ENCODE results near the gene CD226. TPM values are rescaled to one million over a fixed set of nuclear protein-coding genes. Genes with fewer than 3 reads are reported as not detected.

The CD226 gene
- total and polyA plus RNA-seq, 12 donors: 0.13 to 3.9 (median 1.7) TPM; not detected in 1

DNA sequence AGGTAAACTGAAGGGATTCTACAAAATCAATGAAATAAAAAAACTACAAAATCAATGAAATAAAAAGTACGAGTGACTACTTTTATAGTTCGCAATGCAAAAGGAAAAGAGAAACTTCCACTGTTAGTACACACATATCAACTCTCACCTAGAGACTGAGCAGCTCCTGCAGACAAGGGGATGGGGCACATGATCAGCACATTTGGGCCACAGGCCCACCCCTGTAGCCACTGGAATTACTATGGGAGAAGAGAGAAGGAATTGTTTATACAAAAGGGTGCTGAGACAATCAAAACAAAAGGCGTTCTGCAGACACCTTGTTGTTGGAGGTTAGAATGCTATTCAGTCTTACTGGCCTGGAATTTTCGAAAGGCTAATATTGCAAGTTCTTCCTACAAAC lies 34.7 kb upstream of the CD226 start:
- no peaks in the 10 kb centered on the region for H3K36me3 ChIP-seq (replicated peaks in 1 of 2)
- peaks cover 0 to 1% (median 0%) of the 10 kb centered on the region in 3 donors for H3K9me3 ChIP-seq (replicated peaks in 1 of 3)
- WGBS, 4 donors: 93 to 97% (median 95%) methylated on average over 4 of the region's 4 CpGs

DNA sequence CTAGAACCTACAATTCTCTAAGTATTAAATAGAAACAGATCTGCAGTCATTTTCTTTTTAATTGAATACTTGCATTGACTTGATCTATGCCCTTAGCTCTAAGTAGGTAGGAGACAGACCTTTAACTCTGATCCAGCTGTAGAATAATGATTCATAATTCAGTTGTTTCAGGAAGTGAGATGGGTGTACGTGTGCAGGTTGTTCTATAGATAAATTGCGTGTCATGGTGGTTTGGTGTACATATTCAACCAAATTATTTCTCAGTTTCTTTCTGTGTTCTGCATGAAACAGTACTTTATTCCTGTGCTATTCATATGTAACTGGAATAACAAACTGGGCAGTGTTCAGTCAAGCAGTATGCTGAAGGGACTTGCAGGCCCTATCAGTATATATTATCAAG lies 34.3 kb upstream of the CD226 start:
- no peak overlapping the region for H3K27ac ChIP-seq
- TF ChIP-seq POLR2A (IDR thresholded peaks at IDR 0.05) (no peak), CTCF (IDR thresholded peaks at IDR 0.05) (no peak)
- H3K4me3 ChIP-seq: no peak overlapping the region
- DNase-seq: no peak
- intact Hi-C loops (cut with DNase I): no loop called here
- peaks cover 0 to 5% of the 10 kb centered on the region in 2 donors for H3K4me1 ChIP-seq (replicated peaks in 1 of 2)
- H3K9me3 ChIP-seq (replicated peaks in 1 of 3): no peaks in the 10 kb centered on the region
- 75 to 87% (median 86%) methylated on average over 2 of the region's 2 CpGs for WGBS, 4 donors
- no peaks in the 10 kb centered on the region for H3K36me3 ChIP-seq (replicated peaks in 1 of 2)
- H3K27me3 ChIP-seq: no peaks in the 10 kb centered on the region

More for the DNA sequence above, 34.7 kb upstream of the CD226 start:
- Histone ChIP-seq H3K4me1 (replicated peaks in 1 of 2) (peaks cover 0 to 5% of the 10 kb centered on the region in 2 donors), H3K27ac (no peak overlapping the region), H3K4me3 (no peak overlapping the region), H3K27me3 (no peaks in the 10 kb centered on the region)
- no peak for TF ChIP-seq CTCF (IDR thresholded peaks at IDR 0.05)
- no peak for TF ChIP-seq POLR2A (IDR thresholded peaks at IDR 0.05)
- DNase-seq: no peak
- intact Hi-C loops (cut with DNase I): no loop called here

DNA sequence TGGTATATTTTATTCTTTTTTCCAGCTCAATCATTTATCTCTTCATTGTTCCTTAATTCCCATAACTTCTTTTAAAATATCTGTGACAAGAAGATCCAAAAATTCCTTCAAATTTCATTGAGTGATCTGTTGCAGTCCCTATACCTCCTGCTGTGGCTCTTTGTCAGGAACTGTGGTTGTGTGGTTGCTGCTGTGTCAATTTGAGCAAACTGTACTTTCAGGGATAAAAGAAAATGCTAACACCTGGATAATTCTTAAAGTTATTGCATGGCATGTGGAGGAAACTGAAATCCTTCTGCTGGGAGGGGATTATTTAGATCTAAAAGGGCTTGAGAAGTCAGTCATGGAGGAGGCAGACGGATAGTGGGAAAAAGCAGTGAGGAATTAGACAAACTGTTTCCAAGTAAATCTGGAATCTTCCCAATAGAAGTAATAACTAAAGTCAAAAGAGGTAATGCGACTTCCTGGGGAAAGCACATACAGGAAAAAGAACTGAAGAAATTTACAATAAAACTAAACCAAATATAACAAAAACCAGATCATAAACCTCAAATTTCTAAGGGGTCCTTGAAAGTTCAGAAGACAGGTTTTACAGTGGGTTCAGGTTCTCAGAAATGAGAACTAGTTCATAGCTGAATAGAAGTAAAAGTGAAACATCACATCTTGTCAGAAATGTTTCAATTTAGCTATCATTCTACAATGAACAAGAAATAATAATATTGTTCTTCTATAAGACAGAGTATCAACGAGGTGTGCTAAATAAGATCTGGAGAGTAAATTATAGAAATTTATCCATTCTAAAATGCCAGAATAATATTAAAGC lies 33.5 kb upstream of the CD226 start:
- Histone ChIP-seq H3K27ac (no peak overlapping the region), H3K27me3 (no peaks in the 10 kb centered on the region), H3K4me1 (replicated peaks in 1 of 2) (peaks cover 0 to 5% of the 10 kb centered on the region in 2 donors), H3K36me3 (replicated peaks in 1 of 2) (no peaks in the 10 kb centered on the region), H3K4me3 (no peak overlapping the region), H3K9me3 (replicated peaks in 1 of 3) (no peaks in the 10 kb centered on the region)
- intact Hi-C loops (cut with DNase I): no loop called here
- WGBS, 4 donors: 73 to 86% (median 78%) methylated on average over 3 of the region's 3 CpGs
- TF ChIP-seq CTCF (IDR thresholded peaks at IDR 0.05) (no peak), POLR2A (IDR thresholded peaks at IDR 0.05) (no peak)
- DNase-seq: no peak

DNA sequence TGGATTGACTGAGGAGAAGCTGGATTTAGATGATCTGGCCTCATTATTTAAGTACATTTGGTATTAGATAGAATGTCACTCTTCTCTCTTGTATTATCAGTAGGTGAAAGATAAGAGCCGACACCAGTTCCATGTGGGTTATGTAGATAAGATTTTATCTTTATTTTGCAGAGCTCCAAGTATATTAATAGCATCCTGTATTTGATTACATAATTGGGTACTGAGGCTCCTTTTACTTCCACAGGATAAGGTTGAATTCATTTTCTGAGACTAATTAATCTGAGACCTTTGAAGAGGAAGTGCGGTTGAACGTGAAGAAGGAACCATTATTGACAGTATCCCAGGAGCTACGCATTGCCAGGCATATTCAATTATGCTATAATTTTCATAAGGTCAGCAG lies 32.8 kb upstream of the CD226 start:
- no peak overlapping the region for H3K27ac ChIP-seq
- intact Hi-C loops (cut with DNase I): no loop called here
- TF ChIP-seq CTCF (IDR thresholded peaks at IDR 0.05): no peak
- TF ChIP-seq POLR2A (IDR thresholded peaks at IDR 0.05): no peak
- H3K4me3 ChIP-seq: no peak overlapping the region
- H3K36me3 ChIP-seq (replicated peaks in 1 of 2): no peaks in the 10 kb centered on the region
- H3K9me3 ChIP-seq (replicated peaks in 1 of 3): no peaks in the 10 kb centered on the region
- WGBS, 4 donors: 53 to 61% (median 60%) methylated on average over 4 of the region's 4 CpGs
- no peaks in the 10 kb centered on the region for H3K27me3 ChIP-seq
- peaks cover 0 to 5% of the 10 kb centered on the region in 2 donors for H3K4me1 ChIP-seq (replicated peaks in 1 of 2)
- DNase-seq: no peak
